Panc1 (cell line): ENCODE measurements around the gene MGA.

Experiments used
- CTCF ChIP-seq: fragments of 450-650 bp; IDR thresholded peaks from 2 replicates; pipeline ENCODE4 v1.5.1; 2017; ENCODE audit warnings: mild to moderate bottlenecking
- POLR2AphosphoS5 ChIP-seq: IDR thresholded peaks from 2 replicates; pipeline ENCODE4 v1.6.1; 2012; ENCODE audit warnings: mild to moderate bottlenecking, low read depth, low read length, moderate library complexity
- REST ChIP-seq, 2 experiments: IDR thresholded peaks; 2 replicates each; pipeline ENCODE4 v1.6.1; 2011 to 2012; ENCODE audit warnings: low read depth in 2 of 2, control low read depth in 1 of 2, low read length in 1 of 2, mild to moderate bottlenecking in 1 of 2, moderate library complexity in 1 of 2; ENCODE audit not compliant: insufficient read depth in 1 of 2
- SIN3A ChIP-seq: IDR thresholded peaks from 2 replicates; pipeline ENCODE4 v1.6.1; 2012; ENCODE audit warnings: low read depth, mild to moderate bottlenecking, low read length, moderate library complexity, borderline replicate concordance; ENCODE audit not compliant: insufficient read depth

- TF ChIP-seq POLR2AphosphoS5 (no peak), CTCF (no peak), SIN3A (no peak), REST (IDR thresholded peaks at IDR 0.05; ENCODE audit: insufficient read depth in 1 of 2, low read depth in 2 of 2, low read length in 1 of 2) (no peak)
Observed at GRCh38 chr15:41629883-41630282, 30.3 kb upstream of the MGA start.
